H1 (cell line): ENCODE measurements around the gene S100A8. TPM values are rescaled to one million over a fixed set of nuclear protein-coding genes. Genes with fewer than 3 reads are reported as not detected.
"Not testable (repeated sequence)": the region's sequence is repeated elsewhere in the genome, so short reads cannot be mapped to it uniquely, and the experiment has no call there.

Experiments used
- CTCF ChIA-PET: fragments of 300-600 bp; sonication (Branson Sonifier 250); formaldehyde crosslinking; loops from one replicate; lab custom pipeline; 2021; ENCODE audit not compliant: partially characterized antibody; lab: Charles Lee
- POLR2A ChIA-PET: fragments of 300-600 bp; sonication (Branson Sonifier 250); formaldehyde crosslinking; loops from one replicate; lab custom pipeline; 2021; ENCODE audit warnings: inconsistent platforms; ENCODE audit not compliant: partially characterized antibody; lab: Charles Lee
- DNase-seq, 2 experiments: peaks; one replicate each; pipeline versions ENCODE4 v3.0.0 to v3.0.0-alpha.2; 2010 to 2022; ENCODE audit warnings: low spot score in 2 of 2, low read depth in 1 of 2, mixed read lengths in 1 of 2
- FAIRE-seq: peaks from 2 replicates; lab custom pipeline; 2011; peaks lifted over from hg19 to GRCh38; lab: Jason Lieb, UNC
- H2AFZ ChIP-seq: 2 replicates; pipeline ENCODE4 v1.8.1; 2012; ENCODE audit warnings: low read length, inconsistent platforms
- H2AK5ac ChIP-seq: 2 replicates; pipeline ENCODE4 v1.6.1; 2013; ENCODE audit warnings: low read depth, low read length
- H2BK120ac ChIP-seq: replicated peaks from 2 replicates; pipeline ENCODE3; 2013; ENCODE audit warnings: low read depth, low read length, inconsistent platforms
- H2BK12ac ChIP-seq: 2 replicates; pipeline ENCODE4 v1.6.1; 2013; ENCODE audit warnings: low read depth, low read length
- H2BK15ac ChIP-seq: 2 replicates; pipeline ENCODE4 v1.6.1; 2013; ENCODE audit warnings: low read length
- H2BK20ac ChIP-seq: 2 replicates; pipeline ENCODE4 v1.6.1; 2013; ENCODE audit warnings: low read length
- H2BK5ac ChIP-seq: 2 replicates; pipeline ENCODE4 v1.6.1; 2013; ENCODE audit warnings: low read depth, low read length
- H3K14ac ChIP-seq: 2 replicates; pipeline ENCODE4 v1.6.1; 2013; ENCODE audit warnings: inconsistent platforms; ENCODE audit not compliant: insufficient read length
- H3K18ac ChIP-seq: 2 replicates; pipeline ENCODE4 v1.6.1; 2013; ENCODE audit warnings: low read length; ENCODE audit errors: extremely low read depth
- H3K23ac ChIP-seq: 2 replicates; pipeline ENCODE4 v1.6.1; 2013; ENCODE audit warnings: inconsistent platforms; ENCODE audit not compliant: insufficient read length
- H3K23me2 ChIP-seq: 2 replicates; pipeline ENCODE4 v1.6.1; 2013; ENCODE audit warnings: low read depth, low read length
- H3K27ac ChIP-seq: 2 replicates; pipeline ENCODE4 v1.6.1; 2011; ENCODE audit warnings: low read depth, low read length, inconsistent platforms
- H3K27me3 ChIP-seq, 4 experiments: replicated peaks in 1 of 4; 1 replicate in 1 of 4; 2 replicates in 3 of 4; pipeline versions ENCODE4 v1.6.1 to v1.8.1; 2011 to 2013; ENCODE audit warnings: low read length in 3 of 4, mild to moderate bottlenecking in 3 of 4, inconsistent platforms in 2 of 4, mixed read lengths in 2 of 4, moderate library complexity in 1 of 4; ENCODE audit not compliant: control insufficient read depth in 3 of 4, insufficient read depth in 3 of 4; ENCODE audit errors: extremely low read depth in 1 of 4
- H3K36me3 ChIP-seq, 4 experiments: 2 replicates each; pipeline versions ENCODE4 v1.6.1 to v1.8.1; 2011 to 2013; ENCODE audit warnings: mild to moderate bottlenecking in 4 of 4, low read length in 3 of 4, moderate library complexity in 2 of 4, control low read depth in 1 of 4, inconsistent platforms in 1 of 4; ENCODE audit not compliant: insufficient read depth in 4 of 4, control insufficient read depth in 2 of 4
- H3K4ac ChIP-seq: replicated peaks from 2 replicates; pipeline ENCODE3; 2013; ENCODE audit warnings: low read length, low read depth, mixed read lengths, inconsistent platforms; ENCODE audit not compliant: insufficient read length
- H3K4me1 ChIP-seq, 4 experiments: replicated peaks in 1 of 4; 1 replicate in 1 of 4; 2 replicates in 3 of 4; pipeline versions ENCODE4 v1.6.1 to v1.8.1; 2011 to 2013; ENCODE audit warnings: low read length in 3 of 4, inconsistent platforms in 2 of 4, mixed read lengths in 1 of 4; ENCODE audit not compliant: insufficient read depth in 4 of 4, control insufficient read depth in 3 of 4
- H3K4me2 ChIP-seq, 2 experiments: 2 replicates each; pipeline versions ENCODE4 v1.6.1 to v1.8.1; 2011 to 2013; ENCODE audit warnings: low read depth in 2 of 2, low read length in 2 of 2, control low read depth in 1 of 2, inconsistent platforms in 1 of 2, mild to moderate bottlenecking in 1 of 2; ENCODE audit not compliant: insufficient read depth in 1 of 2
- H3K4me3 ChIP-seq, 4 experiments: fragments of 200-600, 300-600 bp in 1 of 4; sonication (generic), shearing (Covaris generic), sonication (Bioruptor Twin) in 1 of 4; 2 replicates each; pipeline versions ENCODE4 v1.5.1 to v1.8.1; 2011 to 2016; ENCODE audit warnings: low read length in 4 of 4, low read depth in 3 of 4, control low read depth in 2 of 4, inconsistent platforms in 2 of 4, mild to moderate bottlenecking in 2 of 4, mixed read lengths in 1 of 4, moderate library complexity in 1 of 4; ENCODE audit not compliant: insufficient read depth in 2 of 4; ENCODE audit errors: extremely low read depth in 1 of 4
- H3K56ac ChIP-seq: replicated peaks from 2 replicates; pipeline ENCODE3; 2013; ENCODE audit warnings: low read depth, mild to moderate bottlenecking, mixed read lengths, low read length, inconsistent platforms; ENCODE audit not compliant: insufficient read length
- H3K79me1 ChIP-seq: 2 replicates; pipeline ENCODE4 v1.6.1; 2013; ENCODE audit warnings: low read depth, low read length, control low read depth
- H3K79me2 ChIP-seq, 2 experiments: 2 replicates each; pipeline versions ENCODE4 v1.6.1 to v1.8.1; 2012 to 2013; ENCODE audit warnings: low read length in 2 of 2, mild to moderate bottlenecking in 2 of 2, inconsistent platforms in 1 of 2; ENCODE audit not compliant: insufficient read depth in 2 of 2, control insufficient read depth in 1 of 2
- H3K9ac ChIP-seq, 4 experiments: replicated peaks in 1 of 4; 1 replicate in 1 of 4; 2 replicates in 3 of 4; pipeline versions ENCODE4 v1.6.1 to v1.8.1; 2011 to 2013; ENCODE audit warnings: low read depth in 3 of 4, low read length in 3 of 4, control low read depth in 2 of 4, mild to moderate bottlenecking in 2 of 4, moderate library complexity in 2 of 4, inconsistent platforms in 1 of 4; ENCODE audit errors: extremely low read depth in 1 of 4
- H3K9me3 ChIP-seq, 2 experiments: 2 replicates each; pipeline versions ENCODE4 v1.6.1 to v1.8.1; 2012 to 2013; ENCODE audit warnings: mild to moderate bottlenecking in 2 of 2, moderate library complexity in 2 of 2, control low read depth in 1 of 2, inconsistent platforms in 1 of 2, low read depth in 1 of 2, low read length in 1 of 2, mixed read lengths in 1 of 2; ENCODE audit not compliant: insufficient read depth in 2 of 2
- H4K20me1 ChIP-seq, 2 experiments: replicated peaks in 1 of 2; 2 replicates each; pipeline versions ENCODE3 to v1.8.1; 2011 to 2013; ENCODE audit warnings: inconsistent platforms in 2 of 2, low read length in 2 of 2, mild to moderate bottlenecking in 1 of 2; ENCODE audit not compliant: insufficient read depth in 2 of 2, control insufficient read depth in 1 of 2
- H4K5ac ChIP-seq: 2 replicates; pipeline ENCODE4 v1.6.1; 2013; ENCODE audit warnings: low read length, low read depth, mixed read lengths, inconsistent platforms; ENCODE audit not compliant: insufficient read length
- H4K8ac ChIP-seq: 2 replicates; pipeline ENCODE4 v1.8.0; 2013; ENCODE audit warnings: mild to moderate bottlenecking, moderate library complexity, low read length, inconsistent platforms; ENCODE audit not compliant: insufficient read depth; ENCODE audit errors: extremely low read depth
- H4K91ac ChIP-seq: replicated peaks from 2 replicates; pipeline ENCODE3; 2013; ENCODE audit warnings: low read length, mixed read lengths, inconsistent platforms; ENCODE audit not compliant: insufficient read length
- WGBS, 2 experiments: shearing (Covaris generic) in 1 of 2; methylation state at CpG; one replicate each; pipeline versions ENCODE4 v1.1.6 to v1.1.7; 2013 to 2015; ENCODE audit warnings: low lambda C conversion rate in 2 of 2, mixed read lengths in 2 of 2, inconsistent platforms in 1 of 2, low coverage in 1 of 2, missing lambda C conversion rate in 1 of 2; ENCODE audit not compliant: insufficient replicate concordance in 2 of 2, insufficient coverage in 1 of 2, insufficient read length in 1 of 2; ENCODE audit errors: extremely low coverage in 1 of 2, missing lambda C conversion rate in 1 of 2; 5-methylcytosine and 5-hydroxymethylcytosine counted together
- polyA plus RNA-seq, 7 experiments: library from polyadenylated mRNA; depleted of rRNA in 3 of 7; stranded (reverse) in 5 of 7; unstranded in 2 of 7; fragments of >200 nt in 5 of 7; fragments of 200-250 nt in 2 of 7; gene quantifications; 1 replicate in 5 of 7; 2 replicates in 1 of 7; 4 replicates in 1 of 7; pipeline versions ENCODE4 v1.2.1 to v1.2.3, GENCODE V29; 2011 to 2013; ENCODE audit warnings: missing spikeins in 2 of 7, mixed read lengths in 2 of 7
- total RNA-seq: library from RNA; stranded (reverse); fragmentation: NEBNext Ultra II Directional; extraction: Animal tissue kit (Norgen Biotek cat#: 25700); gene quantifications from 2 replicates; pipeline ENCODE4 v1.2.1, GENCODE V29; 2021

Gene S100A8
- total and polyA plus RNA-seq, 2 of the 8 experiments (the other 6 are each of a cell fraction or from before 2014, with no cell fraction given): not detected

- H2AK5ac ChIP-seq, H3K56ac ChIP-seq, H3K18ac ChIP-seq, POLR2A ChIA-PET, H3K79me2 ChIP-seq, H3K36me3 ChIP-seq, H2BK120ac ChIP-seq, H4K5ac ChIP-seq, H4K8ac ChIP-seq, H3K14ac ChIP-seq, H3K4me1 ChIP-seq, H3K27me3 ChIP-seq, H3K79me1 ChIP-seq, H2BK5ac ChIP-seq, H3K27ac ChIP-seq, H3K4me2 ChIP-seq, H4K91ac ChIP-seq, H3K9me3 ChIP-seq, H4K20me1 ChIP-seq, H2BK12ac ChIP-seq, H3K23ac ChIP-seq, H3K4me3 ChIP-seq, FAIRE-seq, H2AFZ ChIP-seq, H3K23me2 ChIP-seq, H3K4ac ChIP-seq, H2BK20ac ChIP-seq, H3K9ac ChIP-seq, H2BK15ac ChIP-seq: not testable (repeated sequence)
- CTCF ChIA-PET: interaction anchor here (1.5 kb wide), 1 partner anchor 8 kb away, joined by 5 read pairs; no protein-coding TSS in a partner anchor
- 87% methylated on average over 14 of the region's 14 CpGs; no CpG with 5 or more reads in 1 of the 2 experiments for WGBS, 2 experiments
- DNase-seq: peak in 1 of 2 experiments; percentile 10
Observed at GRCh38 chr1:153347049-153347448, 43.8 kb downstream of the S100A8 start.
